Activated T-cell treated with anti-CD3 and anti-CD28 coated beads for 48 hours (primary cell): Measurements from ENCODE around the gene SLC31A1.
"Not testable (repeated sequence)": the region's sequence is repeated elsewhere in the genome, so short reads cannot be mapped to it uniquely, and the experiment has no call there.

Experiments
- DNase-seq: peaks from one replicate; pipeline ENCODE4 v3.0.0-alpha.2; 2020; ENCODE audit warnings: low read depth

Gene SLC31A1

GRCh38 chr9:113261917-113262671 is 40.8 kb downstream of the SLC31A1 start:
- no peak for DNase-seq

- no peak for DNase-seq
Observed at GRCh38 chr9:113266174-113266573, 44.8 kb downstream of the SLC31A1 start.

GRCh38 chr9:113267911-113268566 is 46.7 kb downstream of the SLC31A1 start:
- no peak for DNase-seq

- no peak for DNase-seq
Observed at GRCh38 chr9:113269355-113269754, 48.0 kb downstream of the SLC31A1 start.

GRCh38 chr9:113269871-113270270 is 48.5 kb downstream of the SLC31A1 start:
- DNase-seq, result no peak

- no peak for DNase-seq
Observed at GRCh38 chr9:113274474-113275156, 53.3 kb downstream of the SLC31A1 start.

- DNase-seq, result peak; percentile 95
Observed at GRCh38 chr9:113275157-113276131, 54.1 kb downstream of the SLC31A1 start, which contains the start of the genes CDC26 and PRPF4. Gene CDC26 (minus strand): TSS chr9:113275572. CDS start chr9:113272507, 3,065 bp downstream. Gene PRPF4 (plus strand): TSS chr9:113275658. CDS start chr9:113275744, 86 bp downstream.

- no peak for DNase-seq
Observed at GRCh38 chr9:113278840-113279239, 57.5 kb downstream of the SLC31A1 start.

GRCh38 chr9:113281356-113281755 is 60.0 kb downstream of the SLC31A1 start:
- no peak for DNase-seq

GRCh38 chr9:113289091-113289490 is 67.7 kb downstream of the SLC31A1 start:
- no peak for DNase-seq

GRCh38 chr9:113290052-113290607 is 68.8 kb downstream of the SLC31A1 start:
- no peak for DNase-seq

- no peak for DNase-seq
Observed at GRCh38 chr9:113293285-113293878, 72.0 kb downstream of the SLC31A1 start.

GRCh38 chr9:113296247-113296646 is 74.9 kb downstream of the SLC31A1 start:
- not testable (repeated sequence) for DNase-seq

- no peak for DNase-seq
Observed at GRCh38 chr9:113296796-113297558, 75.6 kb downstream of the SLC31A1 start.

- no peak for DNase-seq
Observed at GRCh38 chr9:113298311-113298710, 77.0 kb downstream of the SLC31A1 start.

- DNase-seq, result no peak
Observed at GRCh38 chr9:113298924-113299770, 77.8 kb downstream of the SLC31A1 start.

GRCh38 chr9:113299800-113300292 is 78.5 kb downstream of the SLC31A1 start:
- no peak for DNase-seq

- DNase-seq, result no peak
Observed at GRCh38 chr9:113301548-113301947, 80.2 kb downstream of the SLC31A1 start.
